Measurements from ENCODE around the gene SBF2.

SBF2 gene

DNA sequence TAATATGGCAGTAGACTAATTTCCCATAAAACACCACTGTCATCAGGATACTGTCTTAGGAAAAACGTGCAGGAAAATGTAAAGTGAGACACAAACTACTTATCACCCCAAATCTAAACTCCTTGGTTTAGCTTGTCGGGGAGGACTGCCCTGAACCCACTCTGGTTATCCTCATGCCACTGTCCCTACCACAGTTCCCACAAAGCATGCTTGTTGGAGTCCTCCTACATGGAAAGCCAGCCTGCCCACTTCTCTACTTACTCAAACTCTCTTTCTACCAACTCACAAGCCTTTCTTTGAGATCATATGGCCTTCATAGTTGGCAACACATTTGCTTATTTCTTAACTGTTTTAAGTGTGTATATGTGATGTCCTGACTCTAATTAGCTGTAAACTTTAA is 451.1 kb downstream of the SBF2 start:
- TF ChIP-seq ZNF274 (IDR thresholded peaks at IDR 0.05; ENCODE audit: low read depth, low read length) = no peak
- no peak overlapping the region for H3K4me3 ChIP-seq (ENCODE audit: low read length)

DNA sequence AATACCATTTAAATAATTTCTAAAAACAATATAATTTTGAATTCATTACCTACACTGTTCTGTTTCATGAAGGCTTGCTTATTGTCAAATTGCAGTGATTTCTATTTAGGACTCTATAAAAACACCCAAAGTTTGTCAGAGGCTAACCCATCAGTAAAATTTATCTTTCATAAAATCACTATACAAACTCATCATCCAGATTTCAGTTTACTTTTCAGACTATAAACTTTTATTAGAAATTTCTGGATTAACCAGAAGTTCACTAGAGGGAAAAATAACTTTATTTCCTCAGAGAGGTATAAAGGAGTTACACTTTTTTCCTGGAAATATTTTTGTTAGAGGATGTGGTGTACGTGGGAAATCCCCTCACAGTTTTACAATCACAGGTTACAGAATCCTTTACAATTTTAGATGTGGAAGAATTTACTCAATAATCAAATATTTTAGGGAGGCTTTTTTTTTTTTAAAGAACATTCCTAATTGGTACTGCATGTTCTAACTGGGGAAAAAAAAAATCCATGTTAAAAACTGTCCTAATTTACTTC is 453.5 kb downstream of the SBF2 start:
- TF ChIP-seq ZNF274 (IDR thresholded peaks at IDR 0.05; ENCODE audit: low read depth, low read length) = no peak
- no peak overlapping the region for H3K4me3 ChIP-seq (ENCODE audit: low read length)

DNA sequence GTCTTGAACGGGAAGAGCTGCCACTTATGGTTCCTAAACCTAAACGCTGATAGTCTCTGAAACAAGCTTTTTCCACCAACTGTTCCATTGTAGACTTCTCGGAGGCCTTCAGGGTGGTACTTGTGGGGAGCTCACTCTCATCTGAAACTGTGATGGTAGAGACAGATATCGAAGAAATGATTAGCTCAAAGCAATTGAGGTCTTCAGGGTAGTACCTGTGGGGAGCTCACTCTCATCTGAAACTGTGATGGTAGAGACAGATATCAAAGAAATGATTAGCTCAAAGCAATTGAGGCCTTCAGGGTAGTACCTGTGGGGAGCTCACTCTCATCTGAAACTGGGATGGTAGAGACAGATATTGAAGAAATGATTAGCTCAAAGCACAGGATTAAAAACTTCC is 454.5 kb downstream of the SBF2 start:
- TF ChIP-seq ZNF274 (IDR thresholded peaks at IDR 0.05; ENCODE audit: low read depth, low read length) = no peak
- H3K4me3 ChIP-seq (ENCODE audit: low read length) = no peak overlapping the region

DNA sequence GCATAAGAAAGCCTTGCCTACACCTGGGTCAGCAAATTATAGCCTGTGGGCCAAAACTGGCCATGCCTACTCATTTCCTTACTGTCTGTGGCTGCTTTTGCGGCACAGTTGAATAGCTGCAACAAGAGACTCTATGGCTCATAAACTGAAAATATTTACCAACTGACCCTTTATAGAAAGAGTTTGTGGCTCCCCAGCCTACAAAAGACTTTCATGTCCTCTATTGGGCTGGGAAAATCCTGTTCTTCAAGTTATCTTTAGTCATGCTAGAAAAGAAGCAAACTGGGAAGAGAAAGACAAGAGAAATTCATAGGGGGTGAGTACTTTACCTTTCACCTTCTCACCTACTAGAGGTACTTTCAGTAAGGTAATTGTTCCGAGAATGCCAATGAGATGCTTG is 455.1 kb downstream of the SBF2 start:
- no peak for TF ChIP-seq ZNF274 (IDR thresholded peaks at IDR 0.05; ENCODE audit: low read depth, low read length)
- no peak overlapping the region for H3K4me3 ChIP-seq (ENCODE audit: low read length)

DNA sequence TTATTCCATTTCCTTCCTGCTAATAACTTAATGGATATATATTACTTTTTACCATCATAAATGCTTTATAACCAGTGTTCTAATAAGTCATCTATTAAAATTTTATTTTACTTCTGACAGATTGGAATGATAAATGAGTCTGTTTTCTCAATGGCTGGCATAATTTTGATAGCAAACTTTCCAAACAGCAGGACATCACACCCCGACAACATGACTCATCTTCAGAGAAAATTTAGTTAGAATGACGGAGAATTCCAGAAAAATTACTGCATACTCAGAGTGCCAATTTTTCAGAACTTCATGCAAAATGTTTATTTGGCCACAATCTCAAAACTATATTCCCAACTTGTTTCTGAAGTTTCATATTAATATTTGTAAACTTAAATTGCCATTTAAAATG is 455.8 kb downstream of the SBF2 start:
- TF ChIP-seq ZNF274 (IDR thresholded peaks at IDR 0.05; ENCODE audit: low read depth, low read length) = no peak

DNA sequence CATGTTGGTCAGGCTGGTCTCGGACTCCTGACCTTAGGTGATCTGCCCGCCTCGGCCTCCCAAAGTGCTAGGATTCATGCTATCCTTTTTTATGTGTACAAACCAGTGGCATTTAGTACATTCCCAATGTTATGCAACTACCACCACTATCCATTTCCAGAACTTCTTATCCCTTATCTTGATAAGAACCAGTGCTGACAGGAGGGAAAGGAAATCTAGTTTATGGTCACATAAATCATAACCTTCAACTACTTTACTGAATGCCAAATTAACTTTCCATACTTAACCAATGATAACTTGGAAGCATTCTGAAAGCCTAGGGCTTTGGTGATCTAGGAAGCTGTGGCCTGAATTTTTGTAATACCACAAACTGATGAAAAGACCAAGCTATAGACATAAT is 459.7 kb downstream of the SBF2 start:
- H3K4me3 ChIP-seq (ENCODE audit: low read length) = no peak overlapping the region

More for the DNA sequence above, 455.8 kb downstream of the SBF2 start:
- H3K4me3 ChIP-seq (ENCODE audit: low read length) = no peak overlapping the region

DNA sequence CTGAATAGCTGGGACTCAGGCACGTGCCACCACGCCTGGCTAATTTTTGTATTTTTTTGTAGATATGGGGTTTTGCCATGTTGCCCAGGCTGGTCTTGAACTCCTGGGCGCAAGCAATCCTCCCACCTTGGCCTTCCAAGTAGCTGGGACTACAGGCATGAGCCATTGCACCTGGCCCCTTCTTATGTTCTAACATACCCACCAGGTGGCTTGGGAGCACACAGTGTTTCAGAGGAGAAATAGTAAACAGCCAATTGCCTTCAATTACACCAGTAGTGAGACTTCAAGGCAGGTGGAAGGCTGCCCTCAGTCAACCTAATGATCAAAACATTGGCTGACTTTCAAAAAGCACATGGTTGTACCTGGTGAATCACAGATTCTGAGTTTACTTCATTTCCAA is 462.9 kb downstream of the SBF2 start:
- H3K4me3 ChIP-seq (ENCODE audit: low read length) = no peak overlapping the region
- no peak for TF ChIP-seq ZNF274 (IDR thresholded peaks at IDR 0.05; ENCODE audit: low read depth, low read length)

More for the DNA sequence above, 459.7 kb downstream of the SBF2 start:
- TF ChIP-seq ZNF274 (IDR thresholded peaks at IDR 0.05; ENCODE audit: low read depth, low read length) = no peak

DNA sequence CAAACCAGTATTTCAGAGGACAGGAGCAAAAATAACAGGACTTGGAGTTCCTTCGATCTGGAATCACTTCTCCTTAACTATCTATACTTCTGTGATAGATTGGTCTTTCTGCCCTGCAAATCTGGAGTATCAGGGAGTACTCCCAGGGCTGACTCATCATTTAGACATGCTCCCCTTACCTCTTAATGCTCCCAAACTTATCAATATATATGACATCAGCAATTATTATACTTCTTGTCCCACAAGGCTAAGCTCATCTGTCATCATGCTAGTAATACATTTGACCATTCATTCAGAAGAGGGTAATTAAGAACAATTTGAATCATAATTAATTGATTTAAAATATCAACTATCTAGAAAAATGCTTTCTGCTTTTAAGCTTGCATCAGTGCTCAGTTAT is 466.3 kb downstream of the SBF2 start:
- H3K4me3 ChIP-seq (ENCODE audit: low read length) = no peak overlapping the region
- no peak for TF ChIP-seq ZNF274 (IDR thresholded peaks at IDR 0.05; ENCODE audit: low read depth, low read length)

DNA sequence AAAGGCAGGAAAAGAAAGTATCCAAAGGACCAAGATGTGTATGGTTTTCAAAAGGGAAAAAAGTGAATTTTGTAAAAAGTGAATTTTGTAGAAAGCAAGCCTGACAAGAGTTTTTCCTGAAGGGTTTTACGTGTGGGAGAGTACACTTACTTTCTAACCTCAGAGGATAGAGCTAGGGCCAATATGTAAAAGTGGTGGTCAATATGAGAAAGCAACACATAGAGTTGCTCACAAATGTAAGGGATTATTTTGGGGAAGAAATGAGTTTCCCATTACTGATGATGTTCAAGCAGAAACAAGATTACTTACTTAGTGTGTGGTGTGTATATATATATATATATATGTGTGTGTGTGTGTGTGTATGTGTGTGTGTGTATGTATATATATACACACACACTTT is 467.6 kb downstream of the SBF2 start:
- no peak for TF ChIP-seq ZNF274 (IDR thresholded peaks at IDR 0.05; ENCODE audit: low read depth, low read length)
- no peak overlapping the region for H3K4me3 ChIP-seq (ENCODE audit: low read length)

DNA sequence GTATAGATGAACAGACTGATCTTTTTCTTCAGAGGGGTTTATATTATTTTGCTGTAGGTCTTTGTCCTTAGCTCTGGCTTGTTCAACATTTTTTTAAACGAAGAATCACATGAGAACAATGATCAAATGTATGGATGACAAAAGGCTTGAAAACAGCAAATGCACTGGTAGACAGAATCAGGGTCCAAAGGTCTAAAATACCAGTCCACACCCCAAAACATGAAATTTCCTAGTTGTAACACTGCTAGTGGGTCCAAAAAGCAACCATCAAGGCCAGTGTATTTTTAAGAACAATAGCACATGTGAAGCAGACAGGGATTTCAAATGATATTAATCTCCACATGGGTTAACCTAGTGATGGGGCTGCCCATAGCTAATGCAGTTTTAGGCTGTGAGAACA is 468.1 kb downstream of the SBF2 start:
- no peak for TF ChIP-seq ZNF274 (IDR thresholded peaks at IDR 0.05; ENCODE audit: low read depth, low read length)
- H3K4me3 ChIP-seq (ENCODE audit: low read length) = no peak overlapping the region

DNA sequence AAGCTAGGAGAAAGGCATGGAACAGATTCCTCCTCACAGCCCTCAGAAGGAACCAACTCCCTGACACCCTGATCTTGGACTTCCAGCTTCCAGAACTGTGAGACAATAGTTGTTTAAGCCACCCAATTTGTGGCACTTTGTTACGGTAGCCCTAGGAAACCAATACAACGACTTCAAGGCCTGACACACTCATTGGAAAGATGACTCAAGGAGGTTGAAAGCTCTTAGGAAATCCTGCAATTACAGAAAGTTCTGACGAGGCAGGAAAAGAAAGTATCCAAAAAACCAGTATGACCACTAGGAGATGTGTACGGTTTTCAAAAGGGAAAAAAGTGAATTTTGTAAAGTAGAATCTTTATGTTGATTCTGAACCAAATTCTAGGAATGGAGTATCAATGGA is 468.7 kb downstream of the SBF2 start:
- no peak overlapping the region for H3K4me3 ChIP-seq (ENCODE audit: low read length)
- TF ChIP-seq ZNF274 (IDR thresholded peaks at IDR 0.05; ENCODE audit: low read depth, low read length) = no peak

DNA sequence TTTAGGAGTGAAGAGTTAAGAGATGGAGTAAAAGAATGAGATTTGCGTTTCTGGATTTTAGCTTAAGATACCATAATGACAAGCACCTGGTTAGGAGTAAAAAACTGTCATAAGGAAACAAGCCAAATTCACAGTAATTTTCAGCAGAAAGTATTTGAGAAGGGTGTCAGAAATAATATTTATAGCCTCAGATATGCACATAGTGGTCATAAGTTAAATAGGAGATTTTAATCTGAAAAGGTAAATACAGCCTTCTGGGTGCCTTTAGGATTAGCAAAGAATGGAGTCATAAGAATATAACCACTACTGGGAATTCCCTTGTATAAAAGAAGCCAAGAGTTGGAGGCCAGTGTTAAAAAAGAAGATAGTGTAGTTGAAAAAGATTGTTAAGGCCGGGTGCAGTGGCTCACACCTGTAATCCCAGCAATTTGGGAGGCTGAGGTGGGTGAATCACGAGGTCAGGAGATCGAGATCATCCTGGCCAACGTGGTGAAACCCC is 470.1 kb downstream of the SBF2 start:
- no peak for TF ChIP-seq ZNF274 (IDR thresholded peaks at IDR 0.05; ENCODE audit: low read depth, low read length)
- H3K4me3 ChIP-seq (ENCODE audit: low read length) = no peak overlapping the region

DNA sequence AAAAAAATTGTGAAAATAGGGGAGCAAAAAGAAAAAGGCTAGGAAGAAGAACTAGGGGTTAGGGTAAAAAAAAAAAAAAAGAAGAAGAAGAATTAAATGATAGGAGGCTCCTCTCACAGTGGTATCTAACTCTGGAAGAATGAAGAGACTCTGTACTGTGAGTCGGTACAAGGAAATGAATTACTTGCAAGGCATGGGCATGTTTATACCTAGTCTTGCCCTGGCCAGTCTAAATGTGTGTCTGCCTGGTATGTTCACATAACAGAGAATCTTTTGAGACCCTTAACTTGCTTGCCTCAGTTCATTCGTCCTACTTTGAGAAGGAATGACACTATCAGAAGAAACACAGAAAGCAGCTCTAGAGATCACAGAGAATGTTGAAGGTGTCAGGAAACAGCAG is 470.6 kb downstream of the SBF2 start:
- no peak for TF ChIP-seq ZNF274 (IDR thresholded peaks at IDR 0.05; ENCODE audit: low read depth, low read length)
- H3K4me3 ChIP-seq (ENCODE audit: low read length) = no peak overlapping the region

DNA sequence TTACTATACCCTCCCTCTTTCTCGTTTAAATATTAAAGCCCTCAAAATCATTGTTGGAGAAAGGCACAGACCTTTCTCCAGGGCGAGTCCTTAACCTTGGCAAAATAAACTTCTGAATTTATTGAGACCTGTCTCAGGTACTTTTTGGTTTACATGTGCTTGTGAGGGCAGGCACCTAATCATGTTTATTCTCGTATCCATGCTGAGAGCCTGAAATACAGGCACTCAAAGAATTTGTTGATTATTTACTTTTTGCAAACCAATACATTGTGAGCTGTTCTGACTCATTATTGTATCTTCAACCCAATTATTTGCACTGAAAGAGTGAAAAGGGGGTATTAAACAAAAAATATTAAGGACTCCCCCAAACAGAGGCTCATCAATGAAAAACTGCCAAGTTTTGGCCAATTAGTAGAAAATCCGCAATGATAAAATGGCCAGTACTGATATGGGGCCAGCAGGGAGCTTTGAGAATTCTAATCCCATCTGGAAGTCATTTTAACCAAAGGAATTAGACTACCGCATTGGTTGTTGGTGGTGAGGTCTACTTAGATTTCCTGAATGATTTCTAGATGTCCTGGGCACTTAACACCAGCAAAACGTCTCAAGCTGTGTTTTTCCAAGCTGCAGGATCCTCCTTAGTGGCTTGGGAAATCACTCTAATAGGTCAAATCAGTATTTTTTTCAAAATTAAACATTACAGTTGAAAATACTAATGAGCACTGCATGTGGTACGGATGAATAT is 472.8 kb downstream of the SBF2 start:
- TF ChIP-seq ZNF274 (IDR thresholded peaks at IDR 0.05; ENCODE audit: low read depth, low read length) = no peak
- no peak overlapping the region for H3K4me3 ChIP-seq (ENCODE audit: low read length)

DNA sequence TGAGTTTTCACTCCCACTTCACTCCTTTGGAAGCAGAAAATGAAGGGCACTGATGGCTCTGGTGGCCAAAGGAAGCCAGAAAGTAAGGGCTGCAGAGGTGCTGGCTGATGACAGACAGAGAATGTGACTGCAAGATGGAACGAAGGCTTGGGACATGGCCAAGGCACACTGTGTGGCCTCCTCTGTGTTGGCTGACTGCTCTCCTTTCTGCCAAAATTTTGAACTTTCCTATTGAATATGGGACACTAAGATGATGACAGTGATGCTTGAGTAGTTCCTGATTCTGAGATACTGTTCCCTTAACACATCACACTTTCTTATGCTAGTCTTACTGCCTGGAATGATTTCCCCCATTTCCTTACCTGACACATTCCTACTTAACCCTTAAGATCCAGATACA is 473.8 kb downstream of the SBF2 start:
- no peak for TF ChIP-seq ZNF274 (IDR thresholded peaks at IDR 0.05; ENCODE audit: low read depth, low read length)
- no peak overlapping the region for H3K4me3 ChIP-seq (ENCODE audit: low read length)

DNA sequence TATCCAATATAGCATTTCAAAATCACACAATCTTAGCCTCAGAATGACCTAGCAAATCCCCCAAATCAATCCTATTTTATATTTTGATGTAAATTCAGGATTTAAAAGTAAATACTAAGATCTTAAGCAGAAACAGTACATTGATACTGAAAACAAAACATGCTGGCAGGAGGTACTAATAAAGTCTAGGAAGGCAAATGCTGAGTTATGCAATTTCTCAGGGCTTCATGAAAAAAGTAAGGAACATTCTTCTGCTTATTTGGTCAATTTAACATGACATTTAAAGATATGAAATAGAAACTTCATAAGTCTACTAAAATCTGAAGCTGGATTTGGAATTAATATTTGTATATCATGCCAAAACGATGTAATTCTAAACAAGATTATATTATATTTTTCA is 476.8 kb downstream of the SBF2 start:
- H3K4me3 ChIP-seq (ENCODE audit: low read length) = no peak overlapping the region
- TF ChIP-seq ZNF274 (IDR thresholded peaks at IDR 0.05; ENCODE audit: low read depth, low read length) = no peak
